Liver (tissue), 9 donors: ENCODE data around the gene CBFA2T2. TPM values are rescaled to one million over a fixed set of nuclear protein-coding genes. Genes with fewer than 3 reads are reported as not detected.

ENCODE experiments used
- DNase-seq: peaks from one replicate; pipeline ENCODE4 v3.0.0-alpha.2; 2017; ENCODE audit warnings: low spot score
- H3K27ac ChIP-seq, 2 donors: one replicate each; pipeline ENCODE4 v1.7.0; 2013; ENCODE audit warnings: inconsistent platforms in 2 of 2, low read length in 2 of 2, control low read depth in 1 of 2, low read depth in 1 of 2, mild to moderate bottlenecking in 1 of 2
- H3K27me3 ChIP-seq, 4 donors: one replicate each; pipeline versions ENCODE4 v1.6.1 to v1.7.0; 2013; ENCODE audit warnings: low read length in 3 of 4, inconsistent platforms in 1 of 4, mild to moderate bottlenecking in 1 of 4, moderate library complexity in 1 of 4; ENCODE audit not compliant: control insufficient read depth in 4 of 4, insufficient read depth in 4 of 4
- H3K36me3 ChIP-seq, 4 donors: one replicate each; pipeline versions ENCODE4 v1.6.1 to v1.7.0; 2013; ENCODE audit warnings: low read length in 3 of 4, mild to moderate bottlenecking in 3 of 4, low read depth in 1 of 4, moderate library complexity in 1 of 4; ENCODE audit not compliant: control insufficient read depth in 4 of 4, insufficient read depth in 3 of 4
- H3K4me1 ChIP-seq, 4 donors: one replicate each; pipeline versions ENCODE4 v1.6.1 to v1.7.0; 2013; ENCODE audit warnings: low read length in 3 of 4, mild to moderate bottlenecking in 3 of 4, moderate library complexity in 1 of 4; ENCODE audit not compliant: control insufficient read depth in 4 of 4, insufficient read depth in 4 of 4
- H3K4me3 ChIP-seq, 3 donors: one replicate each; pipeline versions ENCODE4 v1.6.1 to v1.7.0; 2013; ENCODE audit warnings: low read length in 3 of 3, control low read depth in 1 of 3, low read depth in 1 of 3, mild to moderate bottlenecking in 1 of 3
- H3K9ac ChIP-seq, 2 donors: one replicate each; pipeline ENCODE4 v1.7.0; 2013; ENCODE audit warnings: low read length in 2 of 2, mild to moderate bottlenecking in 2 of 2, moderate library complexity in 2 of 2, control low read depth in 1 of 2, low read depth in 1 of 2
- H3K9me3 ChIP-seq, 4 donors: one replicate each; pipeline versions ENCODE4 v1.6.1 to v1.7.0; 2013; ENCODE audit warnings: low read length in 3 of 4; ENCODE audit not compliant: control insufficient read depth in 4 of 4
- ATF3 ChIP-seq: IDR thresholded peaks from 2 replicates; pipeline ENCODE4 v1.6.1; 2016; ENCODE audit warnings: antibody characterized with exemption
- EGR1 ChIP-seq, 2 donors: IDR thresholded peaks; 2 replicates each; pipeline ENCODE4 v1.6.1; 2016 to 2018; ENCODE audit warnings: antibody characterized with exemption in 2 of 2, low read depth in 2 of 2
- FOXA1 ChIP-seq: IDR thresholded peaks from 2 replicates; pipeline ENCODE4 v1.6.1; 2016; ENCODE audit warnings: antibody characterized with exemption
- GABPA ChIP-seq, 2 donors: IDR thresholded peaks in 1 of 2; conservative IDR thresholded peaks in 1 of 2; 2 replicates each; pipeline ENCODE4 v1.6.1; 2016; ENCODE audit warnings: antibody characterized with exemption in 2 of 2, mild to moderate bottlenecking in 1 of 2, moderate library complexity in 1 of 2
- REST ChIP-seq: IDR thresholded peaks from 2 replicates; pipeline ENCODE4 v1.6.1; 2016; ENCODE audit warnings: antibody characterized with exemption, mild to moderate bottlenecking
- RXRA ChIP-seq, 2 donors: IDR thresholded peaks; 2 replicates each; pipeline ENCODE4 v1.6.1; 2017 to 2018; ENCODE audit warnings: antibody characterized with exemption in 2 of 2, mild to moderate bottlenecking in 1 of 2
- SP1 ChIP-seq: IDR thresholded peaks from 2 replicates; pipeline ENCODE4 v1.6.1; 2018; ENCODE audit warnings: antibody characterized with exemption, mild to moderate bottlenecking
- TAF1 ChIP-seq: conservative IDR thresholded peaks from 2 replicates; pipeline ENCODE4 v1.6.1; 2016; ENCODE audit warnings: antibody characterized with exemption, mild to moderate bottlenecking
- YY1 ChIP-seq: IDR thresholded peaks from 2 replicates; pipeline ENCODE4 v1.6.1; 2016; ENCODE audit warnings: antibody characterized with exemption, mild to moderate bottlenecking
- ZBTB33 ChIP-seq: IDR thresholded peaks from 2 replicates; pipeline ENCODE4 v1.6.1; 2016; ENCODE audit warnings: antibody characterized with exemption
- WGBS: extraction: QIAGEN DNeasy Blood & Tissue Kit; methylation state at CpG from one replicate; pipeline ENCODE4 v1.1.7; 2013; 5-methylcytosine and 5-hydroxymethylcytosine counted together
- polyA plus RNA-seq, 2 donors: library from polyadenylated mRNA; stranded (reverse) in 1 of 2; unstranded in 1 of 2; fragments of 200-250 nt in 1 of 2; fragments of >200 nt in 1 of 2; fragmentation: Nextera tagmentation in 1 of 2; extraction: Ambion mirVana in 1 of 2; gene quantifications; one replicate each; pipeline versions ENCODE4 v1.2.1 to v1.2.3, GENCODE V29; 2013 to 2015
- total RNA-seq, 2 donors: library from RNA; depleted of rRNA; stranded (reverse); fragments of >200 nt; gene quantifications; one replicate each; pipeline ENCODE4 v1.2.3, GENCODE V29; 2014
- TF ChIP-seq, protein P1 (sequence below): IDR thresholded peaks from 2 replicates; pipeline ENCODE4 v1.6.1; 2016; ENCODE audit warnings: antibody characterized with exemption
- TF ChIP-seq, protein P2 (sequence below): fragments of 150-350 bp; IDR thresholded peaks from 2 replicates; pipeline ENCODE4 v1.5.1; 2017; ENCODE audit warnings: improper control_type of control experiment, low read depth, low read length; ENCODE audit not compliant: missing input control
- donor health status: healthy.
- donor health status: healthy.
- donor health status: healthy.
- donor health status: healthy.
- donor health status: healthy.

The CBFA2T2 gene
- total and polyA plus RNA-seq, 4 donors, result 2.0 to 5.5 (median 5.3) TPM

DNA sequence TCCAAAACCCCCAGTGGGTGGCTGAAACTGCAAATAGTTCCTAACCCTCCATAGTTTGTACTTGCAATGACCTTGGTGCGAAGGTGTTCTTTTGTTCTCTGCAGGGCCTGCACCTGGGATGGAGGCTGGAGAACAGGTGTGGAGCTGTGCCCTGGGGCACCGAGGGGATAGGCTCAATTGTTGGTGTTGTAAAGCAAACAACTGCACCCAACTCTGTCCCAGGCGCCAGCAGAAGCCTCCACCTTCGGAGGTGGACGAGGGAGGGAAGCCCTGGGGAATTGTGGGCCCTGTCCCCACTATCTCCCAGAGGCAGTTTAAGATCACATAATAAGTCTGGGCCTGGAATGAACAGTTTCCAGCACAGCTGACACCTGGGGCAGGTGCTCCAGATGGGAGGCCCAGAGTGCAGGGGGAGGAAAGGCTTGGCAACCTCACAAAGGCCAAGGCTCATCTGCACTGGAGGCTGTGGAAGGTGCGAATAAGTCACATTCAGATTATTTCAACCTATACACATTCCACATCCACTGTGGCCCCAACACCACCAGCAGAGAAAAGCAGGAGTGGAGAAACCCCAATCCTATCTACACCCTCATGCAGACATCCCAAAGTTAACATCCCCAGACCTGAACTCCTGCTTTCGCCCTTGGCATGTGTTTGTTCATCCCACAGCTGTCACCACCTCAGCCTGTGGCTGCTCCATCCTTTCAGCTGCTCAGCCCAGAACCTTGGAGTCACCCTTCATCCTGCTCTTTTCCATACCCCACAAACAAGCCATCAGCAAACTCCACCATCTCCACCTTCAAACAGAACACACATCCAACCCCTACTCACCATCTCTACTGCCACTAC is 12.3 kb upstream of the CBFA2T2 start:
- DNase-seq, result no peak

More for the DNA sequence above, 12.3 kb upstream of the CBFA2T2 start:
- peaks cover 0 to 1% (median 0%) of the 10 kb centered on the region in 4 donors for H3K4me1 ChIP-seq
- no peaks in the 10 kb centered on the region for H3K36me3 ChIP-seq
- WGBS, result 89% methylated on average over 7 of the region's 7 CpGs
- H3K9ac ChIP-seq, result no peak overlapping the region
- no peak overlapping the region for H3K4me3 ChIP-seq
- no peaks in the 10 kb centered on the region for H3K27me3 ChIP-seq
- TF ChIP-seq TAF1 (no peak), GABPA (IDR thresholded peaks at IDR 0.05 in 1 of 2, conservative IDR thresholded peaks at IDR 0.05 in 1 of 2) (no peak), REST (no peak), RXRA (IDR thresholded peaks at IDR 0.05) (no peak), YY1 (no peak), SP1 (no peak), FOXA1 (no peak), EGR1 (IDR thresholded peaks at IDR 0.05; ENCODE audit: low read depth in 2 of 2) (no peak), ZBTB33 (no peak), ATF3 (no peak)
- TF ChIP-seq, protein P1, sequence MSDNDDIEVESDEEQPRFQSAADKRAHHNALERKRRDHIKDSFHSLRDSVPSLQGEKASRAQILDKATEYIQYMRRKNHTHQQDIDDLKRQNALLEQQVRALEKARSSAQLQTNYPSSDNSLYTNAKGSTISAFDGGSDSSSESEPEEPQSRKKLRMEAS, result no peak
- TF ChIP-seq, protein P2, sequence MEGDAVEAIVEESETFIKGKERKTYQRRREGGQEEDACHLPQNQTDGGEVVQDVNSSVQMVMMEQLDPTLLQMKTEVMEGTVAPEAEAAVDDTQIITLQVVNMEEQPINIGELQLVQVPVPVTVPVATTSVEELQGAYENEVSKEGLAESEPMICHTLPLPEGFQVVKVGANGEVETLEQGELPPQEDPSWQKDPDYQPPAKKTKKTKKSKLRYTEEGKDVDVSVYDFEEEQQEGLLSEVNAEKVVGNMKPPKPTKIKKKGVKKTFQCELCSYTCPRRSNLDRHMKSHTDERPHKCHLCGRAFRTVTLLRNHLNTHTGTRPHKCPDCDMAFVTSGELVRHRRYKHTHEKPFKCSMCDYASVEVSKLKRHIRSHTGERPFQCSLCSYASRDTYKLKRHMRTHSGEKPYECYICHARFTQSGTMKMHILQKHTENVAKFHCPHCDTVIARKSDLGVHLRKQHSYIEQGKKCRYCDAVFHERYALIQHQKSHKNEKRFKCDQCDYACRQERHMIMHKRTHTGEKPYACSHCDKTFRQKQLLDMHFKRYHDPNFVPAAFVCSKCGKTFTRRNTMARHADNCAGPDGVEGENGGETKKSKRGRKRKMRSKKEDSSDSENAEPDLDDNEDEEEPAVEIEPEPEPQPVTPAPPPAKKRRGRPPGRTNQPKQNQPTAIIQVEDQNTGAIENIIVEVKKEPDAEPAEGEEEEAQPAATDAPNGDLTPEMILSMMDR, result no peak
- H3K9me3 ChIP-seq, result no peaks in the 10 kb centered on the region
- no peak overlapping the region for H3K27ac ChIP-seq
